ENCODE data around the gene PARP15.

Gene PARP15

GRCh38 chr3:122602011-122602710 is 24.7 kb downstream of the PARP15 start:
- no peak overlapping the region for H3K4me3 ChIP-seq (ENCODE audit: low read depth, low read length)
- TF ChIP-seq CTCF (IDR thresholded peaks at IDR 0.05; ENCODE audit: low read depth, low read length): no peak

- TF ChIP-seq CTCF (IDR thresholded peaks at IDR 0.05; ENCODE audit: low read depth, low read length): no peak
- H3K4me3 ChIP-seq (ENCODE audit: low read depth, low read length): no peak overlapping the region
Measured at GRCh38 chr3:122603056-122603455, 25.6 kb downstream of the PARP15 start.

GRCh38 chr3:122606330-122606729 is 28.9 kb downstream of the PARP15 start:
- H3K4me3 ChIP-seq (ENCODE audit: low read depth, low read length): no peak overlapping the region
- no peak for TF ChIP-seq CTCF (IDR thresholded peaks at IDR 0.05; ENCODE audit: low read depth, low read length)

- no peak for TF ChIP-seq CTCF (IDR thresholded peaks at IDR 0.05; ENCODE audit: low read depth, low read length)
- H3K4me3 ChIP-seq (ENCODE audit: low read depth, low read length): no peak overlapping the region
Measured at GRCh38 chr3:122608916-122609315, 31.5 kb downstream of the PARP15 start.

- H3K4me3 ChIP-seq (ENCODE audit: low read depth, low read length): peak overlapping the region; percentile 22
Measured at GRCh38 chr3:122609798-122610559, 32.5 kb downstream of the PARP15 start.

GRCh38 chr3:122612696-122613095 is 35.2 kb downstream of the PARP15 start:
- TF ChIP-seq CTCF (IDR thresholded peaks at IDR 0.05; ENCODE audit: low read depth, low read length): no peak
- H3K4me3 ChIP-seq (ENCODE audit: low read depth, low read length): no peak overlapping the region

More at GRCh38 chr3:122609798-122610559, 32.5 kb downstream of the PARP15 start:
- TF ChIP-seq CTCF (IDR thresholded peaks at IDR 0.05; ENCODE audit: low read depth, low read length): no peak

- no peak for TF ChIP-seq CTCF (IDR thresholded peaks at IDR 0.05; ENCODE audit: low read depth, low read length)
- H3K4me3 ChIP-seq (ENCODE audit: low read depth, low read length): no peak overlapping the region
Measured at GRCh38 chr3:122615303-122615702, 37.9 kb downstream of the PARP15 start.
